Measurements from ENCODE around the gene OR52E4. TPM values are rescaled to one million over a fixed set of nuclear protein-coding genes. Genes with fewer than 3 reads are reported as not detected.

OR52E4 gene
- total RNA-seq, 4 donors from 2014 or later, result not detected

- Histone ChIP-seq H3K9me3 (no peaks in the 10 kb centered on the region), H3K4me3 (no peak within 1 kb of the TSS), H3K36me3 (no peaks in the 10 kb centered on the region), H3K27me3 (no peaks in the 10 kb centered on the region), H3K27ac (no peak within 1 kb of the TSS), H3K4me1 (no peaks in the 10 kb centered on the region)
- no peak for TF ChIP-seq POLR2A (IDR thresholded peaks at IDR 0.05)
- no peak for TF ChIP-seq EP300 (IDR thresholded peaks at IDR 0.05)
- TF ChIP-seq CTCF (IDR thresholded peaks at IDR 0.05), result no peak
- TF ChIP-seq POLR2AphosphoS5 (IDR thresholded peaks at IDR 0.05), result no peak
- ATAC-seq, result no peak
- WGBS, 2 donors (ENCODE audit: low coverage in 1 of 2), result 83% methylated on average over 3 of the region's 3 CpGs; no CpG with 5 or more reads in 1 of the 2 donors
Observed at GRCh38 chr11:5892908-5893307, 12.5 kb downstream of the OR52E4 start, which contains the start of gene OR52E5. Gene OR52E5 (plus strand): TSS chr11:5893208. CDS start chr11:5900777, 7,569 bp downstream.

- Histone ChIP-seq H3K27ac (no peak overlapping the region), H3K4me3 (no peak overlapping the region), H3K4me1 (no peaks in the 10 kb centered on the region), H3K27me3 (no peaks in the 10 kb centered on the region), H3K9me3 (no peaks in the 10 kb centered on the region), H3K36me3 (no peaks in the 10 kb centered on the region)
- ATAC-seq, result no peak
- WGBS, 2 donors (ENCODE audit: low coverage in 1 of 2), result 75 to 82% methylated on average over 2 of the region's 2 CpGs
- TF ChIP-seq EP300 (IDR thresholded peaks at IDR 0.05) (no peak), CTCF (IDR thresholded peaks at IDR 0.05) (no peak)
Observed at GRCh38 chr11:5899534-5899933, 19.1 kb downstream of the OR52E4 start.

- no peak for ATAC-seq
- no peaks in the 10 kb centered on the region for H3K4me1 ChIP-seq
- 67 to 80% methylated on average over 1 of the region's 2 CpGs for WGBS, 2 donors (ENCODE audit: low coverage in 1 of 2)
- no peak overlapping the region for H3K4me3 ChIP-seq
- TF ChIP-seq EP300 (IDR thresholded peaks at IDR 0.05) (no peak), POLR2A (IDR thresholded peaks at IDR 0.05) (no peak), POLR2AphosphoS5 (IDR thresholded peaks at IDR 0.05) (no peak), CTCF (IDR thresholded peaks at IDR 0.05) (no peak)
- no peaks in the 10 kb centered on the region for H3K36me3 ChIP-seq
- peaks cover 0 to 15% (median 0%) of the 10 kb centered on the region in 3 donors for H3K9me3 ChIP-seq
- no peaks in the 10 kb centered on the region for H3K27me3 ChIP-seq
- no peak overlapping the region for H3K27ac ChIP-seq
Observed at GRCh38 chr11:5910540-5910939, 30.1 kb downstream of the OR52E4 start.

GRCh38 chr11:5922749-5923426 lies 42.5 kb downstream of the OR52E4 start:
- no peak for TF ChIP-seq POLR2A (IDR thresholded peaks at IDR 0.05)
- no peak for TF ChIP-seq POLR2AphosphoS5 (IDR thresholded peaks at IDR 0.05)
- no peak for TF ChIP-seq EP300 (IDR thresholded peaks at IDR 0.05)
- no peak for TF ChIP-seq CTCF (IDR thresholded peaks at IDR 0.05)
- Histone ChIP-seq H3K27ac (no peak overlapping the region), H3K4me3 (no peak overlapping the region), H3K36me3 (no peaks in the 10 kb centered on the region), H3K4me1 (no peaks in the 10 kb centered on the region), H3K27me3 (no peaks in the 10 kb centered on the region), H3K9me3 (peaks cover 0 to 34% (median 0%) of the 10 kb centered on the region in 3 donors)
- 73% methylated on average over 2 of the region's 2 CpGs; no CpG with 5 or more reads in 1 of the 2 donors for WGBS, 2 donors (ENCODE audit: low coverage in 1 of 2)
- ATAC-seq, result no peak

- no peaks in the 10 kb centered on the region for H3K27me3 ChIP-seq
- no peak overlapping the region for H3K27ac ChIP-seq
- no peak for ATAC-seq
- H3K36me3 ChIP-seq, result no peaks in the 10 kb centered on the region
- TF ChIP-seq POLR2AphosphoS5 (IDR thresholded peaks at IDR 0.05) (no peak), EP300 (IDR thresholded peaks at IDR 0.05) (no peak), POLR2A (IDR thresholded peaks at IDR 0.05) (no peak), CTCF (IDR thresholded peaks at IDR 0.05) (no peak)
- no peaks in the 10 kb centered on the region for H3K4me1 ChIP-seq
- H3K4me3 ChIP-seq, result no peak overlapping the region
- peaks cover 0 to 38% (median 0%) of the 10 kb centered on the region in 3 donors for H3K9me3 ChIP-seq
Observed at GRCh38 chr11:5923427-5923776, 43.0 kb downstream of the OR52E4 start.

Measured in gastroesophageal sphincter (tissue), 4 donors.